Ureter (tissue), 1 donor: Measurements from ENCODE around the gene ATRNL1. TPM values are rescaled to one million over a fixed set of nuclear protein-coding genes. Genes with fewer than 3 reads are reported as not detected.
"Not testable (repeated sequence)": the region's sequence is repeated elsewhere in the genome, so short reads cannot be mapped to it uniquely, and the experiment has no call there.

ENCODE experiments used
- DNase-seq: peaks from one replicate; pipeline ENCODE4 v3.0.0-alpha.2; 2020; ENCODE audit warnings: low spot score
- total RNA-seq: library from RNA; stranded (reverse); gene quantifications from one replicate; pipeline ENCODE4 v1.2.4, GENCODE V29; 2023
- donor health status: DM: yes; HTN: yes; CAD: no.

The ATRNL1 gene
- total RNA-seq, 1 donor from 2014 or later = 18.4 TPM

GRCh38 chr10:115222039-115222438, 128.9 kb downstream of the ATRNL1 start:
- no peak for DNase-seq

DNA sequence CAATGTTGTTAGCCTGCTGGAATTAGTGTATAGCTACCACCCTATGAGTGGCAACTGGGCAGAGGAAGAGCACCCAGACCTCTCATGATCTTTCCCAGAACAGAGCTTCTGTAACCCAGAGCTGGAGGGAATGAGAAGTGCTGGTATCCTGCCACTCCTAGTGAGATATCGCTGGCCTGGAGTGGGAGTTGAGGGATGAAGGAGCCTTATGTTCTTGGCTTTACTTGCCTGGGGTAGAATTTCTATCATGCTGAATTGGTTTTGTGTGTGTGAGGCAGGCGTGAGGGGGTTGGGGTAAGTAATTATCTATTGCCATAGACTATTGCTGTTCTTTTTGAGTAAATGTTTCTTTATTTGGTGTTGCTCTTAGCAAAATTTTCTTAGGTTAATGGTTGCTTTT, 146.6 kb downstream of the ATRNL1 start:
- no peak for DNase-seq

- DNase-seq = no peak
Observed at GRCh38 chr10:115250784-115251183, 157.6 kb downstream of the ATRNL1 start.

- DNase-seq = not testable (repeated sequence)
Observed at GRCh38 chr10:115253765-115254164, 160.6 kb downstream of the ATRNL1 start.

- DNase-seq = no peak
Observed at GRCh38 chr10:115272482-115272881, 179.3 kb downstream of the ATRNL1 start.

DNA sequence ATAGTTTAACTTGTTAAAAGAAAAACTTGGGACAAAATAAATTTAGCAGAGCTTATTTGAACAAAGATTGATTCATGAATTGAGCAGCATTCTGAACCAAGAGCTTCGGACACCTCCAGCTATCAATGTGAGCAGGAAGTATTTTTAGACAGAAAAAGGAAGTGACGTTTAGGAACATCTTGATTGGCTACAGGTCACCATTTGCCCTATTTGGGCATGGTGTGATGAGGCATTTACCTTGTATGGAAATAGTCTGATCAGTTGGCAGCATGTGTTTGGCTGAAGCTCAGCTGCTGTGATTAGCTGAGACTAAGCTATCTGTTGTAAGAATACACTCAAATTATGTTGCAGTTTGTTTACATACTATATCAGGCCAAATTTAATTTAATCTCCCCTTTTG, 185.1 kb downstream of the ATRNL1 start:
- no peak for DNase-seq

- DNase-seq = no peak
Observed at GRCh38 chr10:115295213-115295805, 202.1 kb downstream of the ATRNL1 start.

GRCh38 chr10:115300080-115300479, 206.9 kb downstream of the ATRNL1 start:
- no peak for DNase-seq

DNA sequence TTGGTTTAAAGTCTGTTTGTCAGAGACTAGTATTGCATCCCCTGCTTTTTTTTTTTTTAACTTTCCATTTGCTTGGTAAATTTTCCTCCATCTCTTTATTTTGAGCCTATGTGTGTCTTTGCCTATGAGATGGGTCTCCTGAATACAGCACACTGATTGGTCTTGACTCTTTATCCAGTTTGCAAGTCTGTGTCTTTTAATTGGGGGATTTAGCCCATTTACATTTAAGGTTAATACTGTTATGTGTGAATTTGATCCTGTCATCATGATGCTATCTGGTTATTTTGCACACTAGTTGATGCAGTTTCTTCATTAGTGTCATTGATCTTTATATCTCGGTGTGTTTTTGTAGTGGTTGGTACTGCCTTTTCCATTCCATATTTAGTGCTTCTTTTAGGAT, 226.5 kb downstream of the ATRNL1 start:
- not testable (repeated sequence) for DNase-seq

GRCh38 chr10:115321360-115321759, 228.2 kb downstream of the ATRNL1 start:
- DNase-seq = no peak

DNA sequence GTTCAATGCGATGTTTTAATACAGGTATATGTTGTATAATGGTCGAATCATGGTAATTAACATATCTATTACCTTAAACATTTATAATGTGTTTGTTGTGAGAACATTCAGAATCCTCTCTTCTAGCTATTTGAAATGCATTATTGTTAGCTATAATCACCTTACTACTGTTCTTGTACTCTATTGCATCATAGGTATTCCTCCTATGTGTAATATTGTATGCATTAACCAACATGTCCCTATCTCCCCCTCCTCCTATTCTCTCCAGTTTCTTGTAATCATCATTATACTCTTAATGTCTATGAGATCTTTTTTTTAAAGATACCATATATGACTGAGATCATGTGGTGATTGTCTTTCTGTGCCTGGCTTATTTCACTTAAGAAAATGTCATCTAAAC, 235.2 kb downstream of the ATRNL1 start:
- DNase-seq = no peak

GRCh38 chr10:115335366-115335765, 242.2 kb downstream of the ATRNL1 start:
- no peak for DNase-seq

- peak; percentile 50 for DNase-seq
Observed at GRCh38 chr10:115355162-115355760, 262.1 kb downstream of the ATRNL1 start.

DNA sequence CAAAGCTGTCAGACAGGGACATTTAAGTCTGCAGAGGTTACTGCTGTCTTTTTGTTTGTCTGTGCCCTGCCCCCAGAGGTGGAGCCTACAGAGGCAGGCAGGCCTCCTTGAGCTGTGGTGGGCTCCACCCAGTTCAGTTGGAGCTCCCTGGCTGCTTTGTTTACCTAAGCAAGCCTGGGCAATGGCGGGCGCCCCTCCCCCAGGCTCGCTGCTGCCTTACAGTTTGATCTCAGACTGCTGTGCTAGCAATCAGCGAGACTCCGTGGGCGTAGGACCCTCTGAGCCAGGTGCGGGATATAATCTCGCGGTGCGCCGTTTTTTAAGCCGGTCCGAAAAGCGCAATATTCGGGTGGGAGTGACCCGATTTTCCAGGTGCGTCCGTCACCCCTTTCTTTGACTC, 274.8 kb downstream of the ATRNL1 start:
- not testable (repeated sequence) for DNase-seq

DNA sequence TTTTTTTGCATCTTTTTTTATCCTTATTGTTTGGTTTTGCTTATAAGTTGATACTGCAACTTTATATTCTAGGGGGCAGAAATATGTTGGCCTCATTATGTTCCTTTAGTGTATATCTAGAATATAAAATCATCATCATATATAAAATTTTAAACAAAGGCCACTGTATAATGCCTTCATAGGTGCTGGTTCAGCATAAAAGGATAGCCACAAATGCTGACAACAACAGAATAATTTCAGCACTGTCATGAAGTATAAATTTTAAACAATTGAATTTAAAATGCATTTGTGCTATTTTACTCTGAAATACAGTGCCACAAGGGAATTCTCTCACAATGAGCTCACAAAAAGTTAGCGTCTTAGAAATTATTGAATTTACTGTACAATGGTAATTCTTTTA, 285.9 kb downstream of the ATRNL1 start:
- no peak for DNase-seq

DNA sequence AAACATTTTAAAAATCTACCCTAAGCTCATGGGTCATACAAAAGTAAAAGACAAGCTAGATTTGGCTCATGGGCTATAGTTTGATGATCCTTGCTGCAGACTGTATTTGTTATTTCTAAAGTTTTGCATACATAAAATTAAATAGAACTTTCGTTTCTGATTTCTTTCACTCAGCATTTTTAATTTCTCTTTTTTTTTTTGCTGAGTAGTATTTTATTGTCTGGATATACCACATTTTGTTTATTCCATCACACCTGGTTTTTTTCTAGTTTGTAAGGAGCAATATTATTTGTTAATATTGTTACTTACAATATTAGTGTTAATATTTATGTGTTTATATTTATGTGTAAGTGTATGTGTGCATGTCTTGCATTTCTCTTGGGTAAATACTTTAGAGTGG, 291.5 kb downstream of the ATRNL1 start:
- DNase-seq = no peak

GRCh38 chr10:115390607-115391006, 297.4 kb downstream of the ATRNL1 start:
- DNase-seq = no peak

DNA sequence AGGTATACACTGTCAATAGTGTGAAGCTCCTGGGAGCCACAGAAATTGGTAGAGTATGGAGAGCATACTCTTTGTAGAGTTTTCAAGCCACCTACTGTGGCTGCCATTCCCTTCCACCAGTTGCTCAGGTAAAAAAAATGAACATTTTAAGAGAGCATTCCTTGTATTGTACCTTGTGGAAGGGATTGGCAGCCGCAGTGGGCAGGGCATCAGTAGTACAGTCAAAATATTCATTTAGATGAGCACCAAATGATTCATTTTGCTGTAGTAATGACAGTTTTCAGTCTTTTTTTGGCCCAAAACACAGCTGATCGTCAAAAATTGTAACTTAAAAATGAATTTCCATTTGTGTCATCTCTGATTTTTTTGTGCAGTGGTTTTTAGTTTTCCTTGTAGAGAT, 304.9 kb downstream of the ATRNL1 start:
- no peak for DNase-seq

DNA sequence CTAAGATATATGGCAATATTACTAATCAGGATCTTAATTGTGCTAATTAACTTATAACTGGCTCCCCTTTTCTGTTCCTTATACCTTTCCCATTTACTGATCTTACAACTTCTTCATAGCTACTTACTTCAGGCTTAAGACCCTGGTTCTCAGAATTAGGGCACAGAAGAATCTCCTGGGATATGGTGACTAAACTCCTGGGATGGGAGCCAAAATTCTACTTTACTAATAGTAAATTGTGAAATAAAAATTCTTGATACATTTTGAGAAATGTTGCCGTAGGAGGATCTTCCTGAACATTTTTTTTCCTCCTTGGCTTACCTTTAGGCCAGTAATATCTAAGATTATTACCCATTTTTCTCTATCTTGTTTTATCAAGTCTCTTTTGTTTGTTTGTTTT, 309.5 kb downstream of the ATRNL1 start:
- DNase-seq = no peak

DNA sequence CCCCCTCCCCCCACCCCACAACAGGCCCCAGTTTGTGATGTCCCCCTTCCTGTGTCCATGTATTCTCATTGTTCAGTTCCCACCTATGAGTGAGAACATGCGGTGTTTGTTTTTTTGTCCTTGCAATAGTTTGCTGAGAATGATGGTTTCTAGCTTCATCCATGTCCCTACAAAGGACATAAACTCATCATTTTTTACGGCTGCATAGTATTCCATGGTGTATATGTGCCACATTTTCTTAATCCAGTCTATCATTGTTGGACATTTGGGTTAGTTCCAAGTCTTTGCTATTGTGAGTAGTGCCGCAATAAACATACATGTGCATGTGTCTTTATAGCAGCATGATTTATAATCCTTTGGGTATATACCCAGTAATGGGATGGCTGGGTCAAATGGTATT, 312.7 kb downstream of the ATRNL1 start:
- not testable (repeated sequence) for DNase-seq

GRCh38 chr10:115409347-115409746, 316.2 kb downstream of the ATRNL1 start:
- no peak for DNase-seq

GRCh38 chr10:115417585-115418265, 324.6 kb downstream of the ATRNL1 start:
- DNase-seq = no peak

DNA sequence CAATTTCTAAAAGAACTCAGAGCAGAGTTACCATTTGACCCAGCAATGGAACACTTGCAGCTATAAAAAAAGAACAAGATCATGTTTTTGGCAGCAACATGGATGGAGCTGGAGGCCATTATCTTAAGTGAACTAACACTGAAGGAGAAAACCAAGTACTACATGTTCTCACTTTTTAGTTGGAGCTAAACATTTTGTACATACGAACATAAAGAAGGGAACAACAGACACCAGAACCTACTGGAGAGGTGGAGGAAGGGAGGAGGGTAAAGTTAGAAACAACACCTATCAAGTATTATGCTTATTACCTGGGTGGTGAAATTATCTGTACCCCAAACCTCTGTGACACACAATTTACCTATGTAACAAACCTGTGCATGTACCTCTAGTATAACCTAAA, 329.5 kb downstream of the ATRNL1 start:
- DNase-seq = no peak
